Effector CD8-positive, alpha-beta T cell (primary cell): ENCODE measurements around the gene SLC25A44.
A peak's percentile ranks its signal among the peaks of the same experiment; 100 is the strongest.

Experiments used
- DNase-seq: peaks from one replicate; lab custom pipeline; 2025; lab: John Stamatoyannopoulos, UW
- total RNA-seq, 4 experiments: gene quantifications; one replicate each; lab custom pipeline; 2026; lab: John Stamatoyannopoulos, UW

The SLC25A44 gene, protein sequence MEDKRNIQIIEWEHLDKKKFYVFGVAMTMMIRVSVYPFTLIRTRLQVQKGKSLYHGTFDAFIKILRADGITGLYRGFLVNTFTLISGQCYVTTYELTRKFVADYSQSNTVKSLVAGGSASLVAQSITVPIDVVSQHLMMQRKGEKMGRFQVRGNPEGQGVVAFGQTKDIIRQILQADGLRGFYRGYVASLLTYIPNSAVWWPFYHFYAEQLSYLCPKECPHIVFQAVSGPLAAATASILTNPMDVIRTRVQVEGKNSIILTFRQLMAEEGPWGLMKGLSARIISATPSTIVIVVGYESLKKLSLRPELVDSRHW
- 51.3 to 67.0 (median 55.6) reads per million in 4 experiments for total RNA-seq

DNA sequence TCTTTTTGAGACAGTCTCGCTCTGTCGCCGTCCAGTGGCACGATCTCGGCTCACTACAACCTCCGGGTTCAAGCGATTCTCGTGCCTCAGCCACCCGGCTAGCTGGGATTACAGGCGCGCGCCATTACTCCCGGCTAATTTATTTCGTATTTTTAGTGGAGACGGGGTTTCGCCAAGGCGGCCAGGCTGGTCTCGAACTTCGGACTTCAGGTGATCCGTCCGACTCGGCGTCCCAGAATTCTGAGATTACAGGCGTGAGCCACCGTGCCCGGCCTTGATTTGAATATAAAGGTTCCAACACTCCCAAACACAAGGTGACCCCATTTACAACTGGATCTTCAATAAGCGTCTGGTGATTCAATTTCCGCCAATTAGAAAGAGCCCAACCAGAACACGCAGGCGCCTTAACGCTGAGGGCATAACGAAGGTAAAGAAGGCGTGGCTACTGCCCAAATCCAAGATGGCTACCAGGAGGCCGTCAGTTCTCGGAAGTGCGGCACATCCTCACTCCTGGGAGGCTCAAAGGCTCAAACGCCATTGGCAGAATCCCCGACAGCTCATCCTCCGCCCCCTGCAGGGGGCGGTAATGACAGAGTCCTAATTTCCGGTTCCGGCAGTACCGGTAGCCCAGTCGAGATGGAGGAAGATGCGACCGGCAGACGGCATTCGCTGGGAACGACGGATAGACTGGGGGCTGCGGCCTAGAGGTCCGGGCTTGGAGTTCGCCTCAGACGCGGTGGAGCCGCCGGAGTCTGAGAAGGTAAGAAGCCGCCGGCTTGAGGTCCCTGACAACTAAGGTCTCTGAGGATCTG is at the start of gene SLC25A44:
Gene SLC25A44, plus strand, starts transcription at position 617 of the 812 bp plus-strand sequence. CDS start 5,744 bp downstream, outside the sequence.
- DNase-seq, result peak; percentile 94

DNA sequence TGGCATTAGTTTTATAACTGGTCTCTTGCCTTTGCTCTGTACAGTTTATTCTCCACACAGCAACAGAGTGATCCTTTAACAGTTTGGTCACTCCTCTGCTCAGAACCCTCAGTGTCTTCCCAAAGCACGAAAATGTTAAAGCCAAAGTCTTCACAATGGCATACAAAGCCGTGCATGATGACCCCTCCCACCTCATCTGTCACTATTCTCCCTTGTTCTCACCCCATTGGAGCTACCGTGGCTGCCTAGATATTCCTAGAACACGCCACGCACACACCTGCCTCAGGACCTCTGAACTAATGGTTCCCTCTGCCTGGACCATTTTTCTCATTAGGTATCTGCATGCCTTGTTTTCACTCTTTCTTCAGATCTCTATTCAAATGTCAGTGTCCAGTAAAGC is 49.2 kb upstream of the SLC25A44 start:
- DNase-seq, result no peak

DNA sequence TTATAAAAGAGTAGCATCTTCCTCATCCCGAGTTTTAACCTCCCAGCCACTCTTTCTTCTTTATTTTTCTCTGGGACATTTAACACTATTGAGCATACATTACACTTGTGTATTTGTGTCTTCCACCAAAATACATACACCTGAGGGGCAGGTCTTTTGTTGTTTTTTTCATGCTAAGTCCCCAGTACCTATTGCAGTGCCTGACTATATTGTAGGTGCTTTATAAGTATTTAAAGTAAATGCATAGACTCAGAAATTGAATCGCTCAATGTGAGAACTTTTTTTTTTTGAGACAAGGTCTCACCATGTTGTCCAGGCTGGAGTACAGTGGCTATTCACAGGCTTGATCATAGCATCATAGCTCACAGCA is 48.3 kb upstream of the SLC25A44 start:
- DNase-seq, result no peak

DNA sequence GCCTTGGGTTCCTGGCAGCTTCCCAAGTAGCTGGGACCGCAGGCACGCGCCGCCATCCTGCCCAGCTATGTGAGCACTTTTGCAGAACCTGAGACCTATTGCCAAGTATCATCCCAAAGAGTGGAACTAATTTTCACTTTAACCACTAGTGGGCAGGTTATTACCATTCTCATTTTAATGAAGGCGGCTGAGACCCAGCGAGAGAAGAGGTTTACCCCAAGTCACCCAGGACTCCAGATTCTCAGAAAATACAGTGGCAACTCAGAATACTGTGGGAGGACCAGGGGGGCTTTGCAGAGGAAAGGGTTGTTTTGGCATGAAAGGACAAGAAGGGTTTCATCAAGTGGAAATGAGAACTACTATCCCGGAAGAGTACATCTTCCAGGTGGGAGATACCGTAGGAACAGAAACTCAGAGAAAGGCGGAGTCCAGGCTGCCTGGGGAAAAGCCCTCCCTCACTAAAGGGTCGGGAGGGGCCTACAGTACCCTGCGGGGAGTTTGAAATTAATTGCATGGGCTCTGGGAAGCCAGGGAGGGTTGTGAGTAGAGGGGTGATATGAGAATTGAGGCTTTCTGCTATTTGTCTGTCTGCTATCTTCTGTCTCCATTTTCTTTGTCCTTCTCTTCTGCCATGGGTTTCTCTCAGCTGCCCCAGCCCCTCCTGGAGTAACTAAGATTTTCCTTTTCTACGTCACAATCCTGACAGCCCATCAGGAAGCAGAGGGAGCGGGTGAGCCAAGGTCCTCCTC is 47.7 kb upstream of the SLC25A44 start:
- no peak for DNase-seq

DNA sequence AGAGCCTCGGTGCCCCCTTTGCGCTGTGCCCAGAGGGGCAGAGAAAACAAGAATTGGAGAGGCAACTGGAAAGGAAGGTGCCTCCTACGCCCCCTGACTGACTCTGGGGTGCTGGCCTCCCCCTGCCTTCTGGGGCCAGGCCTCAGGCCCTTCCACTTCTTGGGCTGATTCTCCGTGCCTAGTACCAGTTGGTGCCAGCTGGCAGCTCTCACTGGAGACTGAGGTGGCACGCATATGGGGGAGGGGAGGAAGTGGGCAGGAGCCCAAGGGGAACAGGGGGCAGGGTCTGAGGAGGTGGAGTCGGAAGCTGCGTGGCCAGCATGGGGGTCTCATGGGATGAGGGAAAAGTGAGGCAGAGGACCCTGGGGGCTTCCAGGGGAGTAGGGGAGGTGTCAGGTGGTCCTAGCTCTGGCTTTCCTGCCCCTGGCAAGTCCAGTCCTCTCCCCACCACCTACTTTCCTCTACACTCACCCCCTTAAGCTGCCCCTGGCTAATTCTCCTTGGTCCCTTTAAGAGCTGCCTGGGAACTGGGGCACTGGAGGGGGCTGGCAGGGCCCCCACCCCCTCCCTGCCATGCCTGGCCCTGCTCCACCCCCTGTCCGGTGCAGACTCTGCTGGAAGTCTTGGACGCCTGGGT is 47.0 kb upstream of the SLC25A44 start:
- DNase-seq, result no peak

DNA sequence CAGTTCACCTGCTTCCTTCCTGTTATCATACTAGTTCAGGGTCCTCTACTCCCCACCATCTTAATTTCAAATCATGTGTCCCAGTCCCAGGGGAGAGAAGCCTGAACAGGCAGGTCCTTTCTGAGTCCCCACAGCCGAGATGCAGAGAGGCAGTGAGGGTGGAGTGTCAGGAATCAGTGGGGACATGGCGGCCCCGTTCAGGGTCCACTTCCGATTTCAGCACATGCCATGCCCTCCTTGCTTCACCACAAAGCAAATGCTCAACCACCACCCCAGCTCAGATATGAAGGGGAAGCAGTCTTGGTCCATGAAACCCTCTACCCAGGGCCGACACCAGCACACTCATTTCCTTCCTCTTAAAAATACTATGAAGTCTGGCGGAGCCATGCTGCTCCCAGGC is 45.7 kb upstream of the SLC25A44 start:
- DNase-seq, result no peak

DNA sequence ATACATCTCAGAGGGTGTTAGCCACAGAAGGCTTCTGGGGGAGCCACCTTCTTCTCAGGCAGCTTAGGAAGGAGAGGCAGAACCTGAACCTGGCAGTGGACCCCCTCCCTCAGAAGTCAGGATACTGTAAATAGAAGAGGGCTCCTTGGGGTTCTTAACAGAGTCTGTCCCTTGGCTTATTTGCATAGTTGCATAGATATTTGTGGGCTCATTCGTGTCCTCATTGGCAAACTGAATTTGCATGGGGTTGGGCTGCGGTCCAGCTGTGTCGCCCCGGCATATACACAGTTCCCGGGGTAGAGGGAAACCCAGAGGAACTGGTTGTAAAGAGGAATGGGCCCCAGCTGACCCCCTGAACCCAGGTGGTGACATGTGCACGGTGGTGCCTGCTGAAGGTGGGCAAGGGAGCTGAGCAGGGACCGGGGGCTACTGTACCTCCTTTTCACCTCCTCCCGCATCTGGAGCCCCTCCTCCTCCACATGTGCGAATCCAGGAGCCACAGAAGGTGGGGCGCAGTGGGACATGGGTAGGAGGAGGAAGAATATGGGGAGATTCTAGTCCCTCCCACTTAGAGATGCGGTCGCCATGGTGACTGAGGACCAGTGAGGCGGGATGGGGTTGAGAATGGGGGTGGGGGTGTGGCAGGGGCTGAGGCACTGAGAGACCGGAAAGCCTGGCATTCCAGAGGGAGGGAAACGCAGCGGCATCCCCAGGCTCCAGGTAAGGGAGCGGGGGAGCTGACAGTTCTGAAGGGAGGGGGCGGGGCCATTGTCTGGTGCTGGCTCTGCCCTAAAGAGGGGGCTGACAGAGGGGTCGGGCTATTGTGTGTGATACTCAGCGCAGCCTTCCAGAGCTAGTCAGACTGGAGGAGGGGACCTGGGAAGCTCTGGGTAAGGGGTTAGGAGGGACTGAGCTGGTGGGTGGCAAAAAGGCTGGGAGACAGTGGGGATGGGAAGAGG is 44.3 kb upstream of the SLC25A44 start:
- DNase-seq, result no peak

DNA sequence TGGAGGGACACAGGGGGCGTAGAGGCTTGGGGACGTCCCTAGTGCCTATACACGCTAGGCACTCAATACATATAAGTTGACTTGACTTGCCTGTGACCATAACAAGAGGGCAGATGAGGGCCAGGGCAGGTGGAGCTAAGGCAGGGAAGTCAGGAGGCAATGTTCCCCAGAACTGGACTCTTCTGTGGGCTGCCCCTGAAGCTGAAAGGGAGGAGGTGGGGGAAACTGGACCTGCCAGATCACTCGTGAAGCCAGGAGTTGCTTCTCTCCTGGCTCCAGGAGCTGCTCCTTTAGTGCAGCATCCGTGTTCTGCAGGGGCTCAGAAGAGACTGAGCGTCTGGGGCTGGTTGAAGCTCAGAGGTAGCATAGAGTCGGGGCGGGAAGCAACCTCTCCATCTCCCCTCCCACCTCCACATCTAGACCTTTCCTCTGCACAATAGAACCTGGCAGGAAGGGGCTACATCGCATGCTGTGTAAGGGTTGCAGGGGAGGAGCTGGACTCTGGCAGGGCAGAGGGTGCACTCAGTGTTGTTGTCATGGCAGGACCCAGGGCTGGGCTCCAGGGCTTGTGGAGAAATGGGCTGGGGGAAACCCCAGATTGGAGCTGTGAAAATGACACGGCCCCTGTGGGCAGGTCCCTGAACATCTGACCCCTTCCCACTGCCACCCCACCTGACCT is 43.4 kb upstream of the SLC25A44 start:
- no peak for DNase-seq

DNA sequence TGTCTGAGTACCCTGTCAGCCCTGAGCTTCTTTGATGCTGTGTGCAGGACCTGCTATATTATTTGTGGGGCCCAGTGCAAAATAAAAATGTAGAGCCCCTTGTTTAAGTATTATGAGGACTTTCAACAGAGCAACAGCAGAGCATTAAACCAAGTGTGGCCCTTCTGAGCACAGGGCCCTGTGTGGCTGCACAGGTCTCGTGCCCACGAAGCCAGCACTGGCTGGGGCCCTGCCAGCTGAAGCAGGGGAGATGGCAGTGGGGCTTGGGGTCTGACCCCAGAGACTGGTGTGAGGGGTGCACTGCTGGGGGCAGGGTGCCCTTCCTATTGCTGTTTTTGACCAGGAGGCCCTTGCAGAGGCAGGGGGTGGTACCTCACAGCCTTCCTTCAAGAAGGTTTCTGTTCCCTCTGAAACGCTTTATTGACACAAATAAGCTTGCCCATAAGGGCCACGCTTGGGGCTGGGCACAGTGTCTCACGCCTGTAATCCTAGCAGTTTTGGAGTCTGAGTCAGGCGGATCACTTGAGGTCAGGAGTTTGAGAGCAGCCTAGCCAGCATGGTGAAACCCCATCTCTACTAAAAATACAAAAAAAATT is 42.7 kb upstream of the SLC25A44 start:
- no peak for DNase-seq

DNA sequence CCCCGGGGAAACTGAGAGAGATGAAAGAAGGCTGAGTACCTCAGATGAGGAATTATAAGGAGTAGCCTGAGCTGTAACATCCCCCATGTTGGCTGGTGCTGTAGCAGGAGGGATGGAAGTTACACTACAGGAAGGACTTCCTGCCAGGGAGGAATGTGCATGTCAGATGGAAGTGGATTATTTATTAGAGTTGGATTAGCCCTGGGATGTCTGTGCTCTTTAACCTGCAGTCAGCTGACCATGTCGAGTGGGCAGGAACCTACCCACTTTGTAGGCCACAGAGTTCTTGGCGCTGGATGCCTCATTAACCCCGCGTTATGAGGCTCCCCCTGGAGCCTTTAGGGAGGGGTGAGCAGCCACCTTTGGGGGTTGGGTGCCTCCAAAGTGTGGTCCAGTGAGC is 41.3 kb upstream of the SLC25A44 start:
- DNase-seq, result no peak

DNA sequence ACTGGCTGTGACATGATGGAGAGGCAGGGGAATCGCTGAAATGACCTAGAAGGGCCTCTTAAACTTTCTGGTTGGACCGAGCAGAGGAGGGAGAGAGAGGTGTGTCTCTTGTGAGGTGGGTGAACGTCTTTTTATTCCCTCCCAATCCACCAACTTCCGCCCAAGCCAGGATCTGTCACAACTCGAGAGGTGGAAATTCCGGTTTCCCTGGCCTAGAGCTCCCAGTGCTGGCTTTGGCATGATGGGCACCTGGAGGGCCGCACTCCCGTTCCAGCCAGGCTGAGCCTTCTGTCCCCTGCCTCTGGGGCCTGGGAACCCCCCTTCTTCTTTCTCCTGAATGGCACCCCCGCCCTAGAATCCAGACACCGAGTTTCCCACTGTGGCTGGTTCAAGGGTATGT is 40.5 kb upstream of the SLC25A44 start, which contains the start of gene SEMA4A:
Gene SEMA4A, plus strand, starts transcription at position 224 of the 400 bp plus-strand sequence. CDS start 994 bp downstream, outside the sequence.
- DNase-seq, result no peak

DNA sequence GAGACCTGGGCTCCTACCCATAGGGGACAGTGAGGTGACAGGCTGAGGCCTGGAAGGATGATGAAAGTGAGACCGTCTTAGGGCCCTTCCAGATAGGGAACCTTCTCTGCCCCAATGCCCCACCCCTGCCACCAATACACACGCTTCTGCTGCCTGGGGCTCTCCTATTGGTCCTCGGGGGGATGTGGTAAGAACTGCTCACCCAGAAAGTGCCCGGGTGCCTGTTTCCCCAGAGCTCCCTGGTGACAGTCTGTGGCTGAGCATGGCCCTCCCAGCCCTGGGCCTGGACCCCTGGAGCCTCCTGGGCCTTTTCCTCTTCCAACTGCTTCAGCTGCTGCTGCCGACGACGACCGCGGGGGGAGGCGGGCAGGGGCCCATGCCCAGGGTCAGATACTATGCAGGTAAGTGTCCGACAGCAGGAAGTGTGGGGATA is 39.6 kb upstream of the SLC25A44 start:
- DNase-seq, result no peak

DNA sequence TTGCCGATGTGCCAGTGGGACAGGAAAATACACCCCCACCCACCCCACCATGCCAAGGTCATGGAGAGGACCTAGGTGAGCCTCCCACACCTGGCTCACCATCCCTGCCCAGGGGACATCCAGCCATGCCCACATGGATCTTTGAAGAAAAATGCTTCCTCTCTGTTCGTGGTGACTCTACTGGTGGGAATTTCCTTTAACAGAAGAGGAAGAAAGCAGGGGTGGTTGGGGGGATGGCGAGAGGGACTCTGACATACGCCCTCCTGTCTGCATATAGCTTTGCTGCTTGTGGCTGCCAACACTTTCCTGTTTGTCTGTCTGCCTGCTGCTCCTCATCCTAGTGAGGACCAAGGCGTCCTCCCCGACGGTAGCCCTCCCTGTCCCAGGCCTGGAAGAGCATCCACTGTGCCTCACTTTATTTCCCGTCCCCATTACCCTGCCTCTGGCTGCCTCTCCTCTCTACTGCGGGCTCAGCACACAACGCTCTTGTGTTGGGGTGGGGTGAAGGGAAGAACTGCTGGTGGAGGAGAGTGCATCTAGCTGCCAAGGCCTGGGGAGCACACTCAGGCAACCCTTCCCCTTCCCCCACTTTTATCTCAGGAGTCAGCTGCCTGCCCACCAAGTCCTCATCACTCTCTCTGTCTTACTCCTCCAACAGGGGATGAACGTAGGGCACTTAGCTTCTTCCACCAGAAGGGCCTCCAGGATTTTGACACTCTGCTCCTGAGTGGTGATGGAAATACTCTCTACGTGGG is 38.0 kb upstream of the SLC25A44 start:
- no peak for DNase-seq

DNA sequence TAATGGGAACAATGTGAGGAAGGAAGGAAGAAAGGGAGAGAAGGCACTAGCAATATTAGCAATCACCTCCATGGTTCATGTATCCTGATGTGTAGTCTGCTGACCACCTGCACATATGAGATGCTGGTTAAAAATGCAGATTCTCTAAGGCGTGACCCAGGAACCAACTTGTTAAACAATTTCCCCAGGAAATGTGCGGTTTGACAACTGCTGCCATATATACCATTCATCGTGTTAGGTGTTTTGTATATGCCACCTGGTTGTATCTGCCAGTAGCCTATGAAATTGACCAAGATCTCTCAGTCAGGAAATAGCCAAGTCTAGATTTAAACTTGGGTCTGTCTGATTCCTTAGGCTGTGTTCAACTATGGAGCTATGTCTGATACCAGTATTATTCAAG is 36.4 kb upstream of the SLC25A44 start:
- DNase-seq, result no peak

DNA sequence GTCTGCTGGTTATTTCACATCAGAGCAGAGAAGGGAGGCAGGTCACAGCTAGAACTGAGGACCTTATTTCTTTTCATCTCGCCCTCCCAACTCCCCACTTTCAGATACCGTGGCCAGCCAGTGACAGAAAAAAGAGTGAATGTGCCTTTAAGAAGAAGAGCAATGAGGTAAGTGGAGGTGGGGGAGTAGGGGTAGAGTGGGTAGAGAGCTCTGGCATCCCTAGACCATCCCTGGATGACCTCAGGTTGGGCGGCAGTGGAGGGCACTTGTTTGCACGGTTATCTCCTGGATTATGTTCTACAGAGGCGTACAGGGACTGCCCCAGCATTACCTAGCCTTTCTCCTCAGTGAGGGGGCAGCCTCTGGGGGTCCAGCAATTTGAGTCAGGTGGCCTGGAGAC is 35.9 kb upstream of the SLC25A44 start:
- no peak for DNase-seq

DNA sequence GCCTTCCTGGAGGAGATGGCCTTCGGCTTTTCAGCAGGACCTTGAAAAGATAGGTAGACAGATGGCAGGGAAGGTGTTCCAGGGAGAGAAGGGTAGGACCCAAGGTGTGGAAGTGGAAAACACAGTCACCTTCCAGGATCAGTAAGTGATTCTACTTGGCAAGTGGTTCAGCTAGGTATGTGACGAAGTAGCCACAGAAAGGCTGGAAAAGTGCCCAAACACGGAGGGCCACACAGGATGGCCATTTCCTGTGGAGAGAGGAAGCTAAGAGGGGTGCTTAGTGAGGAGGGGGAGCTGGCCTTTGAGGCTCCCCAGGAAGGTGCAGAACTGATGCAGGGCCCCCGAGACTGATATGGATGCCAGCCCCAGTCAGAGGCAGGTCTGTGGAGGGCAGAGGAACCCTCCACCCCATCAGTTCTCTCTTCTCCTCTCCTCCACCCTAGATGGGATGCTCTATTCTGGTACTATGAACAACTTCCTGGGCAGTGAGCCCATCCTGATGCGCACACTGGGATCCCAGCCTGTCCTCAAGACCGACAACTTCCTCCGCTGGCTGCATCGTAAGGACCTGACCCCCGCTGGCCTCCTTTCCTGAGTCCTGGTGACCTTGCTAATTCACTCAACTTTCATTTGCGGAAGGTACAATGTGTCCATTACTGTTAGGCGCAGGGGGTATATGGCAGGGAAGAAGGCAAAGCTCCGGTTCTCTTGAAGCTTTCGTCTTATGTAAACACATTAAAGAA is 33.7 kb upstream of the SLC25A44 start:
- no peak for DNase-seq

DNA sequence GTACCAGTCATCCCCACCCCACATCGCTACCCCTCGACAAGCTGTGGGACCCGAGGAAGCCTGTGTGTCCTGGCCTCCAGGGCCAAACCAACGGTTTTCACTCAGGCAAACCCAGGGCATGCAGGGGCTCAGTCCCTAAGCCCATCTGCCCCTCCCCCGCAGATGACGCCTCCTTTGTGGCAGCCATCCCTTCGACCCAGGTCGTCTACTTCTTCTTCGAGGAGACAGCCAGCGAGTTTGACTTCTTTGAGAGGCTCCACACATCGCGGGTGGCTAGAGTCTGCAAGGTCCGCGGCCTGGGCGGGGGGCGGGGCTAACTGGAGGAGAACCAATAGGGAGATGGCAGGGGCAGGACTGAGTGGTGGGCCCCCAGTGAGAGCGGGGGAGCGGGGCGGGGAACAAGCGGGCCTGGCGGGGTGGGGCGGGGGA is 33.1 kb upstream of the SLC25A44 start:
- DNase-seq, result peak; percentile 70

DNA sequence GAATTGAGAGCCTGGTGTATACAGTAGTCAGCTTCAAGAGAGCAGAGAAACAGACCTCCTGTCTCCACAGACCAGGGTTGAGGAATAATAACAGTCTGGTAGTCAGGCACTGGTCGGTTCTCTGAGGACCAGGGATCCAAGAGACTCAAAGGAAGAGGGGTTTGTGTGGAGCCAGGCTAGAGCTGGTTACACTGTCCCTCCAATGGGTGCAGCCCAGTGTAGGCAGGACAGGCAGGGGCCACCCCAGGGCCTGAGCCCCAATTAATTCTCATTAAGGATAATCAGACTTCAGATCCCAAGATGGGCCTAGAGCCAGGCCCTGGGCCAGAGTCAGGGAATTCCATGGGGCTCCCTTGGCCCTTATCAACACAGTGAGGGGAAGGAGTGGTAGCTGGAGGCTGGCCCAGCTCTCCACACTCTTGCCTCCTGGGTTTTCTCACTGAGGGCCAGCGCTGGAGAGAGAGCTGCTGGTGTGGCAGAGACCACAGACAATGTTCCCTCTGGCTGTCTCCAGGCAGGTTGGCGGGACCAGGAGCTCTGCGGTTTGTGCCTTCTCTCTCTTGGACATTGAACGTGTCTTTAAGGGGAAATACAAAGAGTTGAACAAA is 31.4 kb upstream of the SLC25A44 start:
- no peak for DNase-seq
